H1 (cell line): Measurements from ENCODE around the gene IER5. TPM values are rescaled to one million over a fixed set of nuclear protein-coding genes. Genes with fewer than 3 reads are reported as not detected.

Experiments used
- CTCF ChIA-PET: fragments of 300-600 bp; sonication (Branson Sonifier 250); formaldehyde crosslinking; loops from one replicate; lab custom pipeline; 2021; ENCODE audit not compliant: partially characterized antibody; lab: Charles Lee
- POLR2A ChIA-PET: fragments of 300-600 bp; sonication (Branson Sonifier 250); formaldehyde crosslinking; loops from one replicate; lab custom pipeline; 2021; ENCODE audit warnings: inconsistent platforms; ENCODE audit not compliant: partially characterized antibody; lab: Charles Lee
- DNase-seq, 2 experiments: peaks; one replicate each; pipeline versions ENCODE4 v3.0.0 to v3.0.0-alpha.2; 2010 to 2022; ENCODE audit warnings: low spot score in 2 of 2, low read depth in 1 of 2, mixed read lengths in 1 of 2
- FAIRE-seq: peaks from 2 replicates; lab custom pipeline; 2011; peaks lifted over from hg19 to GRCh38; lab: Jason Lieb, UNC
- H2AFZ ChIP-seq: 2 replicates; pipeline ENCODE4 v1.8.1; 2012; ENCODE audit warnings: low read length, inconsistent platforms
- H2AK5ac ChIP-seq: 2 replicates; pipeline ENCODE4 v1.6.1; 2013; ENCODE audit warnings: low read depth, low read length
- H2BK120ac ChIP-seq: replicated peaks from 2 replicates; pipeline ENCODE3; 2013; ENCODE audit warnings: low read depth, low read length, inconsistent platforms
- H2BK12ac ChIP-seq: 2 replicates; pipeline ENCODE4 v1.6.1; 2013; ENCODE audit warnings: low read depth, low read length
- H2BK15ac ChIP-seq: 2 replicates; pipeline ENCODE4 v1.6.1; 2013; ENCODE audit warnings: low read length
- H2BK20ac ChIP-seq: 2 replicates; pipeline ENCODE4 v1.6.1; 2013; ENCODE audit warnings: low read length
- H2BK5ac ChIP-seq: 2 replicates; pipeline ENCODE4 v1.6.1; 2013; ENCODE audit warnings: low read depth, low read length
- H3K14ac ChIP-seq: 2 replicates; pipeline ENCODE4 v1.6.1; 2013; ENCODE audit warnings: inconsistent platforms; ENCODE audit not compliant: insufficient read length
- H3K18ac ChIP-seq: 2 replicates; pipeline ENCODE4 v1.6.1; 2013; ENCODE audit warnings: low read length; ENCODE audit errors: extremely low read depth
- H3K23ac ChIP-seq: 2 replicates; pipeline ENCODE4 v1.6.1; 2013; ENCODE audit warnings: inconsistent platforms; ENCODE audit not compliant: insufficient read length
- H3K23me2 ChIP-seq: 2 replicates; pipeline ENCODE4 v1.6.1; 2013; ENCODE audit warnings: low read depth, low read length
- H3K27ac ChIP-seq: 2 replicates; pipeline ENCODE4 v1.6.1; 2011; ENCODE audit warnings: low read depth, low read length, inconsistent platforms
- H3K27me3 ChIP-seq, 4 experiments: replicated peaks in 1 of 4; 1 replicate in 1 of 4; 2 replicates in 3 of 4; pipeline versions ENCODE4 v1.6.1 to v1.8.1; 2011 to 2013; ENCODE audit warnings: low read length in 3 of 4, mild to moderate bottlenecking in 3 of 4, inconsistent platforms in 2 of 4, mixed read lengths in 2 of 4, moderate library complexity in 1 of 4; ENCODE audit not compliant: control insufficient read depth in 3 of 4, insufficient read depth in 3 of 4; ENCODE audit errors: extremely low read depth in 1 of 4
- H3K36me3 ChIP-seq, 4 experiments: 2 replicates each; pipeline versions ENCODE4 v1.6.1 to v1.8.1; 2011 to 2013; ENCODE audit warnings: mild to moderate bottlenecking in 4 of 4, low read length in 3 of 4, moderate library complexity in 2 of 4, control low read depth in 1 of 4, inconsistent platforms in 1 of 4; ENCODE audit not compliant: insufficient read depth in 4 of 4, control insufficient read depth in 2 of 4
- H3K4ac ChIP-seq: replicated peaks from 2 replicates; pipeline ENCODE3; 2013; ENCODE audit warnings: low read length, low read depth, mixed read lengths, inconsistent platforms; ENCODE audit not compliant: insufficient read length
- H3K4me1 ChIP-seq, 4 experiments: replicated peaks in 1 of 4; 1 replicate in 1 of 4; 2 replicates in 3 of 4; pipeline versions ENCODE4 v1.6.1 to v1.8.1; 2011 to 2013; ENCODE audit warnings: low read length in 3 of 4, inconsistent platforms in 2 of 4, mixed read lengths in 1 of 4; ENCODE audit not compliant: insufficient read depth in 4 of 4, control insufficient read depth in 3 of 4
- H3K4me2 ChIP-seq, 2 experiments: 2 replicates each; pipeline versions ENCODE4 v1.6.1 to v1.8.1; 2011 to 2013; ENCODE audit warnings: low read depth in 2 of 2, low read length in 2 of 2, control low read depth in 1 of 2, inconsistent platforms in 1 of 2, mild to moderate bottlenecking in 1 of 2; ENCODE audit not compliant: insufficient read depth in 1 of 2
- H3K4me3 ChIP-seq, 4 experiments: fragments of 200-600, 300-600 bp in 1 of 4; sonication (generic), shearing (Covaris generic), sonication (Bioruptor Twin) in 1 of 4; 2 replicates each; pipeline versions ENCODE4 v1.5.1 to v1.8.1; 2011 to 2016; ENCODE audit warnings: low read length in 4 of 4, low read depth in 3 of 4, control low read depth in 2 of 4, inconsistent platforms in 2 of 4, mild to moderate bottlenecking in 2 of 4, mixed read lengths in 1 of 4, moderate library complexity in 1 of 4; ENCODE audit not compliant: insufficient read depth in 2 of 4; ENCODE audit errors: extremely low read depth in 1 of 4
- H3K56ac ChIP-seq: replicated peaks from 2 replicates; pipeline ENCODE3; 2013; ENCODE audit warnings: low read depth, mild to moderate bottlenecking, mixed read lengths, low read length, inconsistent platforms; ENCODE audit not compliant: insufficient read length
- H3K79me1 ChIP-seq: 2 replicates; pipeline ENCODE4 v1.6.1; 2013; ENCODE audit warnings: low read depth, low read length, control low read depth
- H3K79me2 ChIP-seq, 2 experiments: 2 replicates each; pipeline versions ENCODE4 v1.6.1 to v1.8.1; 2012 to 2013; ENCODE audit warnings: low read length in 2 of 2, mild to moderate bottlenecking in 2 of 2, inconsistent platforms in 1 of 2; ENCODE audit not compliant: insufficient read depth in 2 of 2, control insufficient read depth in 1 of 2
- H3K9ac ChIP-seq, 4 experiments: replicated peaks in 1 of 4; 1 replicate in 1 of 4; 2 replicates in 3 of 4; pipeline versions ENCODE4 v1.6.1 to v1.8.1; 2011 to 2013; ENCODE audit warnings: low read depth in 3 of 4, low read length in 3 of 4, control low read depth in 2 of 4, mild to moderate bottlenecking in 2 of 4, moderate library complexity in 2 of 4, inconsistent platforms in 1 of 4; ENCODE audit errors: extremely low read depth in 1 of 4
- H3K9me3 ChIP-seq, 2 experiments: 2 replicates each; pipeline versions ENCODE4 v1.6.1 to v1.8.1; 2012 to 2013; ENCODE audit warnings: mild to moderate bottlenecking in 2 of 2, moderate library complexity in 2 of 2, control low read depth in 1 of 2, inconsistent platforms in 1 of 2, low read depth in 1 of 2, low read length in 1 of 2, mixed read lengths in 1 of 2; ENCODE audit not compliant: insufficient read depth in 2 of 2
- H4K20me1 ChIP-seq, 2 experiments: replicated peaks in 1 of 2; 2 replicates each; pipeline versions ENCODE3 to v1.8.1; 2011 to 2013; ENCODE audit warnings: inconsistent platforms in 2 of 2, low read length in 2 of 2, mild to moderate bottlenecking in 1 of 2; ENCODE audit not compliant: insufficient read depth in 2 of 2, control insufficient read depth in 1 of 2
- H4K5ac ChIP-seq: 2 replicates; pipeline ENCODE4 v1.6.1; 2013; ENCODE audit warnings: low read length, low read depth, mixed read lengths, inconsistent platforms; ENCODE audit not compliant: insufficient read length
- H4K8ac ChIP-seq: 2 replicates; pipeline ENCODE4 v1.8.0; 2013; ENCODE audit warnings: mild to moderate bottlenecking, moderate library complexity, low read length, inconsistent platforms; ENCODE audit not compliant: insufficient read depth; ENCODE audit errors: extremely low read depth
- H4K91ac ChIP-seq: replicated peaks from 2 replicates; pipeline ENCODE3; 2013; ENCODE audit warnings: low read length, mixed read lengths, inconsistent platforms; ENCODE audit not compliant: insufficient read length
- CEBPB ChIP-seq: IDR thresholded peaks from 2 replicates; pipeline ENCODE4 v1.6.1; 2012; ENCODE audit warnings: low read depth, low read length
- CHD2 ChIP-seq: IDR thresholded peaks from 2 replicates; pipeline ENCODE4 v1.6.1; 2012; ENCODE audit warnings: low read length, improper control_type of control experiment
- CTBP2 ChIP-seq: IDR thresholded peaks from 2 replicates; pipeline ENCODE4 v1.7.0; 2011; ENCODE audit warnings: borderline replicate concordance, mild to moderate bottlenecking, moderate library complexity, mixed read lengths, low read length; ENCODE audit not compliant: insufficient read depth, insufficient read length
- EGR1 ChIP-seq: IDR thresholded peaks from 2 replicates; pipeline ENCODE4 v1.6.1; 2011; ENCODE audit warnings: low read depth, low read length, borderline replicate concordance
- KDM1A ChIP-seq: fragments of 200-600, 300-600 bp; sonication (generic); IDR thresholded peaks from 2 replicates; pipeline ENCODE4 v1.7.1; 2016; ENCODE audit warnings: mild to moderate bottlenecking, low read length, borderline replicate concordance
- KDM4A ChIP-seq: IDR thresholded peaks from one replicate; pipeline ENCODE4 v1.7.1; 2012; ENCODE audit warnings: low read depth, mild to moderate bottlenecking, moderate library complexity, low read length, inconsistent platforms; ENCODE audit not compliant: severe bottlenecking
- NANOG ChIP-seq: IDR thresholded peaks from 2 replicates; pipeline ENCODE4 v1.6.1; 2011; ENCODE audit warnings: low read length, low read depth, mild to moderate bottlenecking, inconsistent platforms; ENCODE audit not compliant: insufficient read depth, poor library complexity, severe bottlenecking
- POLR2AphosphoS5 ChIP-seq: IDR thresholded peaks from 2 replicates; pipeline ENCODE4 v1.6.1; 2011; ENCODE audit warnings: low read depth, low read length
- SRF ChIP-seq: IDR thresholded peaks from 2 replicates; pipeline ENCODE4 v1.6.1; 2011; ENCODE audit warnings: mild to moderate bottlenecking, low read depth, low read length, moderate library complexity
- WGBS, 2 experiments: shearing (Covaris generic) in 1 of 2; methylation state at CpG; one replicate each; pipeline versions ENCODE4 v1.1.6 to v1.1.7; 2013 to 2015; ENCODE audit warnings: low lambda C conversion rate in 2 of 2, mixed read lengths in 2 of 2, inconsistent platforms in 1 of 2, low coverage in 1 of 2, missing lambda C conversion rate in 1 of 2; ENCODE audit not compliant: insufficient replicate concordance in 2 of 2, insufficient coverage in 1 of 2, insufficient read length in 1 of 2; ENCODE audit errors: extremely low coverage in 1 of 2, missing lambda C conversion rate in 1 of 2; 5-methylcytosine and 5-hydroxymethylcytosine counted together
- polyA plus RNA-seq, 7 experiments: library from polyadenylated mRNA; depleted of rRNA in 3 of 7; stranded (reverse) in 5 of 7; unstranded in 2 of 7; fragments of >200 nt in 5 of 7; fragments of 200-250 nt in 2 of 7; gene quantifications; 1 replicate in 5 of 7; 2 replicates in 1 of 7; 4 replicates in 1 of 7; pipeline versions ENCODE4 v1.2.1 to v1.2.3, GENCODE V29; 2011 to 2013; ENCODE audit warnings: missing spikeins in 2 of 7, mixed read lengths in 2 of 7
- total RNA-seq: library from RNA; stranded (reverse); fragmentation: NEBNext Ultra II Directional; extraction: Animal tissue kit (Norgen Biotek cat#: 25700); gene quantifications from 2 replicates; pipeline ENCODE4 v1.2.1, GENCODE V29; 2021
- TF ChIP-seq, protein P1 (sequence below): IDR thresholded peaks from 2 replicates; pipeline ENCODE4 v1.6.1; 2011; ENCODE audit warnings: low read length, improper control_type of control experiment
- TF ChIP-seq, protein P2 (sequence below): IDR thresholded peaks from 2 replicates; pipeline ENCODE4 v1.6.1; 2011; ENCODE audit warnings: low read depth, mild to moderate bottlenecking, low read length; ENCODE audit not compliant: insufficient read depth

The IER5 gene
- total and polyA plus RNA-seq, 2 of the 8 experiments (the other 6 are each of a cell fraction or from before 2014, with no cell fraction given), result 3.5 to 7.7 TPM

DNA sequence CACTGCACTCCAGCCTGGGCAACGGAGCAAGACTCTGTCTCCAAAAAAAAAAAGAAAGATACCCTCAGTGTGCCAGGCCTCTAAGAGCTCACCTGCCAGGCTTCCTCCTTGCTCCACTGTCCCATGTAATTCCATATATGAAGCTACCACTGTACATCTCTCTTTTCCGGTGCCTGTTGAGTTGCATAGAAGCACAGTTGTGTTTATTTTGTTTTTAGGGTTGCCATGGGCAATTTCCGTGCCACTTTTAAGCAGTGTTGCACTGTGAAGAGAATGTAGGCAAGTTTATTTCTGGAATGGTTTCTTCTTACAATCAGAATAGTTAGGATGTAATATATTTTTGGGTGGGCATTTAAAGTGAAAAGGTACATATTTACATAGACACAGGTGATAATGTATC, 31.4 kb upstream of the IER5 start:
- FAIRE-seq, result no peak
- TF ChIP-seq POLR2AphosphoS5 (no peak), NANOG (no peak), CEBPB (no peak), CTBP2 (no peak), EGR1 (no peak), CHD2 (no peak), KDM1A (no peak), KDM4A (no peak), SRF (no peak)
- TF ChIP-seq, protein P1, sequence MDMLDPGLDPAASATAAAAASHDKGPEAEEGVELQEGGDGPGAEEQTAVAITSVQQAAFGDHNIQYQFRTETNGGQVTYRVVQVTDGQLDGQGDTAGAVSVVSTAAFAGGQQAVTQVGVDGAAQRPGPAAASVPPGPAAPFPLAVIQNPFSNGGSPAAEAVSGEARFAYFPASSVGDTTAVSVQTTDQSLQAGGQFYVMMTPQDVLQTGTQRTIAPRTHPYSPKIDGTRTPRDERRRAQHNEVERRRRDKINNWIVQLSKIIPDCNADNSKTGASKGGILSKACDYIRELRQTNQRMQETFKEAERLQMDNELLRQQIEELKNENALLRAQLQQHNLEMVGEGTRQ, result no peak
- TF ChIP-seq, protein P2, sequence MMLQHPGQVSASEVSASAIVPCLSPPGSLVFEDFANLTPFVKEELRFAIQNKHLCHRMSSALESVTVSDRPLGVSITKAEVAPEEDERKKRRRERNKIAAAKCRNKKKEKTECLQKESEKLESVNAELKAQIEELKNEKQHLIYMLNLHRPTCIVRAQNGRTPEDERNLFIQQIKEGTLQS, result no peak

More for the DNA sequence above, 31.4 kb upstream of the IER5 start:
- no peaks in the 10 kb centered on the region for H3K79me1 ChIP-seq
- no peak overlapping the region for H4K8ac ChIP-seq
- no peaks in the 10 kb centered on the region for H3K79me2 ChIP-seq
- H2BK5ac ChIP-seq, result no peak overlapping the region
- H3K23me2 ChIP-seq, result no peaks in the 10 kb centered on the region
- WGBS, 2 experiments, result 70% methylated on average over 3 of the region's 3 CpGs; no CpG with 5 or more reads in 1 of the 2 experiments
- no peak overlapping the region for H3K4ac ChIP-seq
- no peak for DNase-seq
- H3K56ac ChIP-seq, result no peak overlapping the region
- H4K5ac ChIP-seq, result no peak overlapping the region
- H3K9me3 ChIP-seq, result no peaks in the 10 kb centered on the region
- no peak overlapping the region for H3K9ac ChIP-seq
- no peak overlapping the region for H4K91ac ChIP-seq
- no peak overlapping the region for H3K23ac ChIP-seq
- H3K4me3 ChIP-seq, result no peak overlapping the region
- no peak overlapping the region for H2BK20ac ChIP-seq
- ChIA-PET POLR2A (interaction anchor here (1.5 to 1.6 kb wide), 2 partner anchors 33 to 42 kb away, joined by 3 to 6 read pairs; no protein-coding TSS in a partner anchor), CTCF (interaction anchor here (0.8 to 1.6 kb wide), 6 partner anchors 11 to 109 kb away, joined by 3 to 6 read pairs (median 3); no protein-coding TSS in a partner anchor)
- no peak overlapping the region for H3K4me2 ChIP-seq
- no peak overlapping the region for H3K27ac ChIP-seq
- no peaks in the 10 kb centered on the region for H3K36me3 ChIP-seq
- no peak overlapping the region for H2BK120ac ChIP-seq
- no peak overlapping the region for H2AK5ac ChIP-seq
- H2BK15ac ChIP-seq, result no peak overlapping the region
- no peaks in the 10 kb centered on the region for H3K27me3 ChIP-seq
- no peak overlapping the region for H2BK12ac ChIP-seq
- no peaks in the 10 kb centered on the region for H4K20me1 ChIP-seq
- no peak overlapping the region for H2AFZ ChIP-seq
- H3K14ac ChIP-seq, result no peak overlapping the region
- H3K18ac ChIP-seq, result no peak overlapping the region
- H3K4me1 ChIP-seq, result no peaks in the 10 kb centered on the region; a peak in 1 of 7 replicates
